Mesangial cell (primary cell): Measurements from ENCODE around the gene CELF6. TPM values are rescaled to one million over a fixed set of nuclear protein-coding genes. Genes with fewer than 3 reads are reported as not detected.

Source experiments
- total RNA-seq: library from RNA; depleted of rRNA; stranded (reverse); fragments of >200 nt; gene quantifications from 2 replicates; pipeline ENCODE4 v1.2.3, GENCODE V29; 2015

CELF6 gene
- 0.13 TPM in 1 of 2 replicates, not detected in the other for total RNA-seq

GRCh38 chr15:72319985-72320671, at the start of gene CELF6:
CELF6 (minus strand) TSS chr15:72320157; CDS start chr15:72319874, 283 bp downstream.

GRCh38 chr15:72272213-72272996, 47.6 kb downstream of the CELF6 start, which contains the start of gene PARP6:
PARP6 (minus strand) TSS chr15:72272554; CDS start chr15:72267477, 5,077 bp downstream.

Other genes with a start within 250 kb of the CELF6 start
- gene MYO9A, start 202.0 kb downstream of the CELF6 start, total RNA-seq = 14.7 and 22.6 TPM in 2 replicates
- 1.1 and 1.5 TPM in 2 replicates for gene SENP8, start 201.8 kb downstream of the CELF6 start, total RNA-seq
- 0.16 and 1.1 TPM in 2 replicates for gene GRAMD2A, start 122.4 kb downstream of the CELF6 start, total RNA-seq
- gene PKM, start 89.0 kb downstream of the CELF6 start, total RNA-seq = 1,172 and 1,728 TPM in 2 replicates
- 14.3 and 28.9 TPM in 2 replicates for gene PARP6, start 47.6 kb downstream of the CELF6 start, total RNA-seq
- gene HEXA, start 55.9 kb upstream of the CELF6 start, total RNA-seq = 52.6 and 131 TPM in 2 replicates
- not detected in 2 replicates for gene TMEM202, start 78.1 kb upstream of the CELF6 start, total RNA-seq
- gene ARIH1, start 154.2 kb upstream of the CELF6 start, total RNA-seq = 13.7 and 17.9 TPM in 2 replicates